Chondrocyte (in vitro differentiated cells): ENCODE measurements around the gene FAM107B. TPM values are rescaled to one million over a fixed set of nuclear protein-coding genes. Genes with fewer than 3 reads are reported as not detected.
A peak's percentile ranks its signal among the peaks of the same experiment; 100 is the strongest.

Experiments
- DNase-seq: peaks from one replicate; pipeline ENCODE4 v3.0.0; 2021; ENCODE audit warnings: mixed read lengths, low spot score
- H3K27ac Mint-ChIP-seq: one replicate; pipeline ENCODE4 v1.8.0; 2021; ENCODE audit warnings: mild to moderate bottlenecking, moderate library complexity, mixed read lengths; ENCODE audit not compliant: unreplicated experiment
- H3K27me3 Mint-ChIP-seq: 2 replicates; pipeline ENCODE4 v1.8.0; 2021; ENCODE audit warnings: low read depth, mixed read lengths
- H3K36me3 Mint-ChIP-seq: 2 replicates; pipeline ENCODE4 v1.8.0; 2021; ENCODE audit warnings: low read depth, mixed read lengths
- H3K4me1 Mint-ChIP-seq: 2 replicates; pipeline ENCODE4 v1.8.0; 2021; ENCODE audit warnings: low read depth, mild to moderate bottlenecking, mixed read lengths
- H3K4me3 Mint-ChIP-seq: one replicate; pipeline ENCODE4 v1.8.0; 2021; ENCODE audit warnings: mild to moderate bottlenecking, moderate library complexity, mixed read lengths; ENCODE audit not compliant: unreplicated experiment
- H3K9me3 Mint-ChIP-seq: 2 replicates; pipeline ENCODE4 v1.8.0; 2021; ENCODE audit warnings: low read depth, mixed read lengths
- total RNA-seq: library from RNA; stranded (reverse); gene quantifications from 3 replicates; pipeline ENCODE4 v1.2.1, GENCODE V29; 2021
- TF ChIP-seq, protein P1 (sequence below): fragments of 200-600 bp; sonication (generic); IDR thresholded peaks from 2 replicates; pipeline ENCODE4 v1.5.0; 2021; ENCODE audit warnings: antibody characterized with exemption, mild to moderate bottlenecking, moderate library complexity

Gene FAM107B
- total RNA-seq, 1 donor from 2014 or later, result 29.1 TPM

- no peaks in the 10 kb centered on the region for H3K4me1 Mint-ChIP-seq
- no peaks in the 10 kb centered on the region for H3K27me3 Mint-ChIP-seq
- H3K4me3 Mint-ChIP-seq, result no peak overlapping the region
- peaks cover 8% of the 10 kb centered on the region for H3K9me3 Mint-ChIP-seq
- H3K27ac Mint-ChIP-seq, result no peak overlapping the region
- TF ChIP-seq, protein P1, sequence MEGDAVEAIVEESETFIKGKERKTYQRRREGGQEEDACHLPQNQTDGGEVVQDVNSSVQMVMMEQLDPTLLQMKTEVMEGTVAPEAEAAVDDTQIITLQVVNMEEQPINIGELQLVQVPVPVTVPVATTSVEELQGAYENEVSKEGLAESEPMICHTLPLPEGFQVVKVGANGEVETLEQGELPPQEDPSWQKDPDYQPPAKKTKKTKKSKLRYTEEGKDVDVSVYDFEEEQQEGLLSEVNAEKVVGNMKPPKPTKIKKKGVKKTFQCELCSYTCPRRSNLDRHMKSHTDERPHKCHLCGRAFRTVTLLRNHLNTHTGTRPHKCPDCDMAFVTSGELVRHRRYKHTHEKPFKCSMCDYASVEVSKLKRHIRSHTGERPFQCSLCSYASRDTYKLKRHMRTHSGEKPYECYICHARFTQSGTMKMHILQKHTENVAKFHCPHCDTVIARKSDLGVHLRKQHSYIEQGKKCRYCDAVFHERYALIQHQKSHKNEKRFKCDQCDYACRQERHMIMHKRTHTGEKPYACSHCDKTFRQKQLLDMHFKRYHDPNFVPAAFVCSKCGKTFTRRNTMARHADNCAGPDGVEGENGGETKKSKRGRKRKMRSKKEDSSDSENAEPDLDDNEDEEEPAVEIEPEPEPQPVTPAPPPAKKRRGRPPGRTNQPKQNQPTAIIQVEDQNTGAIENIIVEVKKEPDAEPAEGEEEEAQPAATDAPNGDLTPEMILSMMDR, result no peak
- no peak for DNase-seq
- H3K36me3 Mint-ChIP-seq, result peaks cover 14% of the 10 kb centered on the region
Measured at GRCh38 chr10:14508725-14509124, 266.0 kb downstream of the FAM107B start.

DNA sequence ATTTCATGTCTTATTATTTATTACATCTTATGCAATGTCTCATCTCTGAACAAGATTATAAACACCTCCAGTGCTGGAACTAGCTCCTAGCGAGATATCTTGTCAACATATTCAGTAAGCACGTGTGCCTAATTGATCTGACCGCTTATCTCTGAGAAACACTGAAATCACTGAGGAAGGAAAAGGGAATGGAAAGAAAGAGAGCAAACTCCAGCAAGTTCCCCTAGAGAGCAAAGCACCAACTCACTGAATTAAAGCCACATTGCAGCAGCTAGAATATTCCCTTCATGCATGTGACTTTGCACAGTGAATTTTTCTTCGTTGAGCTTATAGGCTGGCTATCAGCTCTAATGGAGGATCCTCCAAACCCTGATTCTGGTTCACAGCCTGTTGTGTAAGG, 266.9 kb downstream of the FAM107B start:
- H3K4me1 Mint-ChIP-seq, result no peaks in the 10 kb centered on the region
- H3K4me3 Mint-ChIP-seq, result no peak overlapping the region
- peaks cover 14% of the 10 kb centered on the region for H3K36me3 Mint-ChIP-seq
- no peaks in the 10 kb centered on the region for H3K27me3 Mint-ChIP-seq
- H3K27ac Mint-ChIP-seq, result no peak overlapping the region
- no peak for DNase-seq
- peaks cover 8% of the 10 kb centered on the region for H3K9me3 Mint-ChIP-seq
- TF ChIP-seq, protein P1, result no peak

DNA sequence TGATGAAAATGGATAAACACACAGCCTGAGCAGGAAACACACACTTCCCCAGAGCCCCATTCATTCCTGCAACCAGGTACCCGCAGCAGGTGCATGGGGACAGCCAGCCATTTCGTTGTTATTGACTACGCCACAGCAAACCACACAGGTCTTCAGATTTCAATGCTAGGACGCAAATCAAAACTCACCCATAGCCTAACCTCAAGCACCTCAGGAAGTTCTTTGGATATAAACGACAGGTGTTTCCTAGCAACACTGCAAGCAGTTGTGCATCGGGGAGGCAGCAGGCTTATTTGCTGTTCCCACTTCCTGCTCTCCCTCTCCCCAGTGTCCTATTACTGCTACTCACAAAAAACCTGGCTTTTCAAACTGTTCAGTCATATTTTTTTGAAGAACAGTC, 267.5 kb downstream of the FAM107B start:
- no peak for DNase-seq
- H3K27me3 Mint-ChIP-seq, result no peaks in the 10 kb centered on the region
- no peak overlapping the region for H3K4me3 Mint-ChIP-seq
- H3K4me1 Mint-ChIP-seq, result peaks cover 4% of the 10 kb centered on the region
- TF ChIP-seq, protein P1, result no peak
- H3K27ac Mint-ChIP-seq, result no peak overlapping the region
- peaks cover 8% of the 10 kb centered on the region for H3K9me3 Mint-ChIP-seq
- peaks cover 14% of the 10 kb centered on the region for H3K36me3 Mint-ChIP-seq

- Mint-ChIP-seq H3K36me3 (peaks cover 2% of the 10 kb centered on the region), H3K4me3 (no peak overlapping the region), H3K9me3 (no peaks in the 10 kb centered on the region), H3K4me1 (peaks cover 13% of the 10 kb centered on the region), H3K27ac (peak overlapping the region; percentile 42), H3K27me3 (no peaks in the 10 kb centered on the region)
- TF ChIP-seq, protein P1, result no peak
- DNase-seq, result no peak
Measured at GRCh38 chr10:14502431-14502830, 272.3 kb downstream of the FAM107B start.

DNA sequence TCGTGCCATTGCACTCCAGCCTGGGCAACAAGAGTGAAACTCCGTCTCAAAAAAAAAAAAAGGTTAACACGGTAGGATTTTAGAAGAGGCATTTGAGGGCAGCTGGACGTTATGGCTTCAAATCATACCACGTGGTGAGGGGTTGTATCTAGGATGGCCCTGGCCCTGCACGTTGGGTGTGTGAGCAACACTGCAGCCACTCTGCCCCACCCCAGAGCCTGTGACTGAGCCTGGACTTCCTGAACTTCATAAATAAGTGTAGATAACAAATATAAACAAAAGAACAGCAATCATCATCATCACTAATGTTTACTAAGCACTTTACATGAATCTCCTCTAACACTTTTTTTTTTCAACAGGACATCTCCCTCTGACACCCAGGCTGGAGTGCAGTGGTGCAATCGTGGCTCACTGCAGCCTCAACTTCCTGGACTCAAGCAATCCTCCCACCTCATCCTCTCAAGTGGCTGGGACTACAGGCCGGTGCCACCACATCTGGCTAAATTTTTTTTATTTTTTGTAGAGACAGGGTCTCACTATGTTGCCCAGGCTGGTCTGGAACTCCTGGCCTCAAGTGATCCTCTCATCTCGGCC, 274.4 kb downstream of the FAM107B start:
- H3K9me3 Mint-ChIP-seq, result no peaks in the 10 kb centered on the region
- H3K4me3 Mint-ChIP-seq, result no peak overlapping the region
- peaks cover 13% of the 10 kb centered on the region for H3K4me1 Mint-ChIP-seq
- TF ChIP-seq, protein P1, result no peak
- H3K36me3 Mint-ChIP-seq, result no peaks in the 10 kb centered on the region
- no peak overlapping the region for H3K27ac Mint-ChIP-seq
- no peak for DNase-seq
- no peaks in the 10 kb centered on the region for H3K27me3 Mint-ChIP-seq
